Endothelial cell of coronary artery (primary cell): Measurements from ENCODE around the gene KDM5A. TPM values are rescaled to one million over a fixed set of nuclear protein-coding genes. Genes with fewer than 3 reads are reported as not detected.

Experiments
- total RNA-seq: library from RNA; depleted of rRNA; stranded (reverse); fragments of >200 nt; gene quantifications from 2 replicates; pipeline ENCODE4 v1.2.3, GENCODE V29; 2014

KDM5A gene
- total RNA-seq = 45.0 and 57.5 TPM in 2 replicates

GRCh38 chr12:389142-390096 is at the start of gene KDM5A:
Gene KDM5A (minus strand): TSS chr12:389320. CDS start chr12:389091, 229 bp downstream.

GRCh38 chr12:401235-402028 is 12.3 kb upstream of the KDM5A start, which contains the start of gene CCDC77:
Gene CCDC77 (plus strand): TSS chr12:401644. CDS start chr12:409384, 7,740 bp downstream.

GRCh38 chr12:262817-263216 is 126.3 kb downstream of the KDM5A start, which contains the start of gene SLC6A13:
Gene SLC6A13 (minus strand): TSS chr12:262836. CDS start chr12:260052, 2,784 bp downstream.

Other genes with a start within 250 kb of the KDM5A start
- gene SLC6A12, start 175.2 kb downstream of the KDM5A start, total RNA-seq = not detected in 2 replicates
- 0.09 TPM in 2 replicates for gene SLC6A13, start 126.5 kb downstream of the KDM5A start, total RNA-seq
- gene CCDC77, start 12.3 kb upstream of the KDM5A start, total RNA-seq = 6.3 and 11.4 TPM in 2 replicates
- not detected in 2 replicates for gene B4GALNT3, start 70.6 kb upstream of the KDM5A start, total RNA-seq